HG03175 (cell line): ENCODE data around the gene ACAP3.

Source experiments
- ATAC-seq: cut with Tn5 transposase; IDR thresholded peaks from one replicate; pipeline ENCODE4 v1.9.1; 2021; ENCODE audit warnings: mild to moderate bottlenecking, moderate library complexity; ENCODE audit not compliant: unreplicated experiment

Gene ACAP3

DNA sequence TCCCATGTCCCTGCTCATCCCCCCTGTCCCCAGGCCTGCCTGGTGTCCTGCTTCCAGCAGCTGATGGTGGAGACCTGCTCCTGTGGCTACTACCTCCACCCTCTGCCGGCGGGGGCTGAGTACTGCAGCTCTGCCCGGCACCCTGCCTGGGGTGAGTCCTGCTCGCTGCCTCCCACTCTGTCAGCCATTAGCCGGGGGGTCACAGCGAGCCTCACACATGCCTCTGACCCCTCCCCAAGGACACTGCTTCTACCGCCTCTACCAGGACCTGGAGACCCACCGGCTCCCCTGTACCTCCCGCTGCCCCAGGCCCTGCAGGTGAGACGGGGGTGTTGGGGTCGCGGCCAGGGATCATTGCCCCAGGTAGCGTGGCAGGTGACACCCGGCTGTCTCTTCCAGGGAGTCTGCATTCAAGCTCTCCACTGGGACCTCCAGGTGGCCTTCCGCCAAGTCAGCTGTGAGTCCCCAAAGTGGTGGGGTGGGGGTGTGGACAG, 17.4 kb downstream of the ACAP3 start:
- no peak for ATAC-seq

DNA sequence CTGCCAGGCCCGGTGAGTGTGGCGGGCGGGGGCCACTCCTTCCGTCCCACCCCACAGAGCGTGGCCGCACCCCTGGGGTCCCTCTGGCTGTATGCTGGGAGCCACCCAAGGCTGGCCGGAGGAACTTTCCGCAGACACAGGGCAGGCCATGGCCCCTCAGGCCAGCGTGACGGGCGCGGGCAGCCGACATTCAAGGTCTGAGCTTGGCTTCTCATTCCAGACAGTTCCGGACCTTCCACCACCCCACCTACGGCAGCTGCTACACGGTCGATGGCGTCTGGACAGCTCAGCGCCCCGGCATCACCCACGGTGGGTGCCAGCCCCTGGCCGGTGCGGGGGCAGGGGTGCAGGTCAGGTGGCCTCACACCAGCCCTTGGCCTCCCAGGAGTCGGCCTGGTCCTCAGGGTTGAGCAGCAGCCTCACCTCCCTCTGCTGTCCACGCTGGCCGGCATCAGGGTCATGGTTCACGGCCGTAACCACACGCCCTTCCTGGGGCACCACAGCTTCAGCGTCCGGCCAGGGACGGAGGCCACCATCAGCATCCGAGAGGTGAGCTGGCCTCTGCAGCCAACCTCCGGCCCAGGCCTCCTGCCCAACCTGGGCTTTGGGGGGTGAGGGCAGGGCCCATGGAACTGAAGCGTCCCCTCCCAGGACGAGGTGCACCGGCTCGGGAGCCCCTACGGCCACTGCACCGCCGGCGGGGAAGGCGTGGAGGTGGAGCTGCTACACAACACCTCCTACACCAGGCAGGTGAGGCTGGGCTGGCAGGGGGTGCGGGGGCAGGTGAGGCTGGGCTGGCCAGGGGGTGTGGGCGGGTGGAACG, 20.2 kb downstream of the ACAP3 start:
- ATAC-seq, result no peak

DNA sequence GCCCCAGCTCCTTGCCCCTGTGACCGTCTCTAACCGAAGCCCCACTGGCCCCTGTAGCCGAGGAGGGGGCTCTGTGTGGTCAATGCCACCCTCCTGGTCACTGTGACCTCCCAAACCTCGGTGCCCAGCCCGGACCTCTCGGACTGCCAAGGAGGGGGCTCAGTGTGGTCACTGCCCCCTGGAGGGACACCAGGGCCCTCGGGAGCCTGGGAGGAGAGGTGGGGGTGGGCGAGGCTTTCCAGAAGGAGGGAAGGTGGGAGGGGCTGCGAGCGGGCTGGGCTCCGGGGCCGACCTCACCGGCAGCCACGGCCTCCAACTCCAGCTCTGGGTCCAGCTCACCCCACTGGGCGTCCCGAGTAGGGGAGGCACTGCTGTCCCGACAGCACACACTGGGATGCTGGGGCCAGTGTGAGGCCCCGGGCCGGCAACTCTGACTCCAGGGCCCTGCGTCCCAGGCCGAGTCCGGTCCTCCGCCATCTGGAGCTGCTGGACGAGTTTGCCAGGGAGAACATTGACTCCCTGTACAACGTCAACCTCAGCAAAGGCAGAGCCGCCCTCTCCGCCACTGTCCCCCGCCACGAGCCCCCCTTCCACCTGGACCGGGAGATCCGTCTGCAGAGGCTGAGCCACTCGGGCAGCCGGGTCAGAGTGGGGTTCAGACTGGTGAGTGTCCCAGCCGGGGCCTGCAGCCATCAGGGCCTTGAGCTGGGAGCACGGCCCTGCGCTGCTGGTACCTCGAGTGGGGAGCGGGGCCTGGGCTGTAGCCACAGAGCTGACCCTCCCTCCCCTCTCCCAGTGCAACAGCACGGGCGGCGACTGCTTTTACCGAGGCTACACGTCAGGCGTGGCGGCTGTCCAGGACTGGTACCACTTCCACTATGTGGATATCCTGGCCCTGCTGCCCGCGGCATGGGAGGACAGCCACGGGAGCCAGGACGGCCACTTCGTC, 21.1 kb downstream of the ACAP3 start:
- no peak for ATAC-seq

DNA sequence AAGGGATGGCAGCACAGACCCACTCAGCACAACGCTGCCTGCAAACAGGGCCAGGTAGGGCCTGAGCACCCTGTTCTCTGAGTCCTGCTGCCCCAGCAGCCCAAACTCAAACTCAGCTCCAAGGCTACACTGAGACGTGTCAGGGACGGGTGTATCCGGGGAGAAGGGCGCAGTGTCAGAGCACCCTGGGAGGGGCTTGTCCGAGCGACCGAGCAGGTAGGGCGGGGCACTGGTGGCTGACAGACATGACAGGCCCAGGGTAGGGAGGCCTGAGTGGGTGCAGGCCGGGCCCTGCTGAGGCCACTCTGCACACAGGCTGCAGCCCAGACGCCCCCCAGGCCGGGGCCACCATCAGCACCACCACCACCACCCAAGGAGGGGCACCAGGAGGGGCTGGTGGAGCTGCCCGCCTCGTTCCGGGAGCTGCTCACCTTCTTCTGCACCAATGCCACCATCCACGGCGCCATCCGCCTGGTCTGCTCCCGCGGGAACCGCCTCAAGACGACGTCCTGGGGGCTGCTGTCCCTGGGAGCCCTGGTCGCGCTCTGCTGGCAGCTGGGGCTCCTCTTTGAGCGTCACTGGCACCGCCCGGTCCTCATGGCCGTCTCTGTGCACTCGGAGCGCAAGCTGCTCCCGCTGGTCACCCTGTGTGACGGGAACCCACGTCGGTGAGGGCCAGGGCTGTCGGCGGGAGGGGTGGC, 22.0 kb downstream of the ACAP3 start:
- ATAC-seq, result no peak

DNA sequence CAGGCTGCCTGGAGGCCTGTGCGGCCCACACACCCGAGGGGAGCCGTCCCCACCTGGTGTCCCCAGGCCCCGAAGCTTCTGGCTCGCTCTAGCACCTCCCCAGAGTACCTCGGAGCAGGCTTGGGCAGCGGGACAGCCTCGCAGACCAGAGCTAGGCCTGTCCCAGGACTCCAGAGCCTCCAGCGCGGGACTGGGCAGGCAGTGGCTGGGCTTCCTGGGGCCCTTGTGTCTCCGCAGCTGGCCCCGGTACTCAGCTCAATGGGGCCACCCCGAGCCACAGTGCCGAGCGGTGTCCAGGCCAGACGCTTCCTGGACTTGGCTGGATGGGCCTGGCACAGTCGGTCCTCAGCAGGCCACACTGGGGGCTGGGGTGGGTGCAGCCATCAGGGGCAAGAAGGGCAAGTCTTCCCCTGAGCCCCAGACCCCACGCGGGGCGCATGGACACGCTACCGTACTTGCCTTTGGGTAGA, 22.6 kb downstream of the ACAP3 start:
- no peak for ATAC-seq

DNA sequence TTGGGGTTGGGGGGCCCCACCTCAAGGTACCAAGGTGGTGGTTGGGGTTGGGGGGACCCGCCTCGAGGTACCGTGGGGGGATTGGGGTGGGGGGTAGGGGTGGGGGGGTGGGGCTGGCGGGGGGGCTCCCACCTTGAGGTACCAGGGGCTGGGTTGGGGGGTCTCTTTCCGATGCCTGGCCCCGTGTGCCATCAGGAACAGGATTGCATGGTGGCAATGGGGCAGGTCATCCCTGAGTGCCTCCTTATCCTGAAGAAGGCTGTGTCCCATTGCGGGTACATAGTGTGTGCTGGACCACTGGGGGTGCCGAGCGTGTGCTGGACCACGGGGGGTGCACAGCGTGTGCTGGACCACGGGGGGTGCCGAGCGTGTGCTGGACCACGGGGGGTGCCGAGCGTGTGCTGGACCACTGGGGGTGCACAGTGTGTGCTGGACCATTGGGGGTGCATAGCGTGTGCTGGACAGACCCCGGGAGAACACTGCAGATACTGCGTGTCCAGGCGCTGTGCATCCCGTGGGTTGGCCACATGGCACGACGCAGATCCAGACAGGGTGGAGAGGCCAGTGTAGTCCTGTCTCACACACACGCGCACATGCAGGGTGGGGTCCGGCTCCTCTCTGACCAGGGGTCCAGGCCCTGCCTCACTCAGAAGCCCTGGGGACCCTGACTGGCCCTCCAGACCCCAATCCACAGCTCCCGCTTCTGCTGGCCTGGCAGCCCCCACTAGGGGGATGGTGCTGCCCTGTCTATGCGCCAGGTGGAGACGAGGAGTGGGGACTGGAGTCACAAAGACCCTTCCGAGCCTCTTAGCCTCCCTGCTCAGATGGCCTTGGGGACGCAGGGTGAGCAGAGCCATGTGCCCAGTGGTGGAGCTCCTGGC, 23.3 kb downstream of the ACAP3 start:
- ATAC-seq, result no peak

DNA sequence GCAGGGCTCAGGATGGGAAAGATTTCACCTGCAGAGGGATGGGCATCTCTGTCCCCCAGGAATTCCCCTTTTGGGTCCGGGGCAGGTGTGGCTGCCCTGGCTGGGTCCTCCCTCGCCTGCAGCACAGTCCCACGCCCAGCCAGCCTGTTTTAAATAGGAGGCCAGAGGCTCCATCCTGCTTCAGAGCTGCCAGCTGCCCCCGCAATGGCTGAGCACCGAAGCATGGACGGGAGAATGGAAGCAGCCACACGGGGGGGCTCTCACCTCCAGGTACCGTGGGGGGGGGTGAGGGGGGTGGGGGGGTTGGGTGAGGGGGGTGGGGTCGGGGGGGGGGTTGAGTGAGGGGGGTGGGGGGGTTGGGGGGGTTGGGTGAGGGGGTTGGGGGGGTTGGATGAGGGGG, 23.9 kb downstream of the ACAP3 start:
- ATAC-seq, result no peak

DNA sequence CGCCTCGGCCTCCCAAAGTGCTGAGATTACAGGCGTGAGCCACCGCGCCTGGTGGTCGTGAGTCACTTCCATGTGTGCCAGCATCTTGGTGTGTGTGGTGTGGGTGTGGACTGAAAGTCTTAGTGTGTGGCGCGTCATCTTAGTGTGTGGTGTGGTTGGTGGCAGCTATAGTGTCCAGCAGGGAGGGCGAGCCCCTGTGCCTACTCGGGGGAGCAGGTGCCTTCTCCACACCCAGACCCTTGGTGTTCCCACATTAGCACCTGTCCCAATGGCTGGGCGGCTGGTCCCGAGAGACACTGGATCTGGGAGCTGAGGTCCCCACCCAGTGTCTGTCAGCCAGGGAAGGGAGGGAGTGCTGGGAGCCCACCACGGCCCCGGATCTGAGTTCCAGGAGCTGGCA, 24.7 kb downstream of the ACAP3 start:
- ATAC-seq, result no peak

DNA sequence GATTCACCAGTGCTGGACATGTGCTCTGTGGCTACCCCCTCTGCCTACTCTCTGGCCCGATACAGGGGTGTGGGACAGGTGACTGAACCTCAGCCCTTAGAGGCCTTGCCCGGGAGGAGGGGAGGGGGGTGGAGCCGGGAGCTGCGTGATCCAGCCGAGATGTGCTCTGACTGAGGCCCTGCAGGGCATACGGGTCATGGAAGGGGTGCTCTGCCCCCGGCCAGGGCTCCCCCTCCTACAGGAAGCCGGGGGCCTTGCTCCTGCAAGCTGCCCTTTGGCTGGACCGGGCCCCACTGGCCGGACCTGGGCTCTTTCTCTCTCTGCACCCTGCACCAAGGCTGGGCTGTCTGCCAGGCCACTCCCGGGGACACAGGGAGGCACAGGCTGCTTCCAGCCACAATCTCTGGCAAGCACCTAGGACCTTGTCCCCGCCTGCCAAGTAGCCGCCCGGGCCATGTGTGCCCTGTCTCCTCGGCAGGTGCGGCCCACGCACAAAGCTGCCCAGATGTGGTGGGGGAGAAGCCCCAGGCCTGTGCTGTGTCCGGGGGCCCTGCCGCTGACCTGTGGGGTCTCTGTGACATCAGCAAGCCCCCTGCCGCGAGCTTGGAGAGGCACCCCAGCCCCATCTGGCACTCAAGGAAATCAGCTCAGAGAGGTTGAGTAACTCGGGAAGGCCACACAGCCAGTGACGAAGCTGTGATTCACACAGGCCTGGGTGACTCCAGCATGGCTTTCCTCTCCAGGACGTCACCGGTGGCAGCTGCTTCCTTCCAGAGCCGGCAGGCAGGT, 26.0 kb downstream of the ACAP3 start:
- ATAC-seq, result no peak

DNA sequence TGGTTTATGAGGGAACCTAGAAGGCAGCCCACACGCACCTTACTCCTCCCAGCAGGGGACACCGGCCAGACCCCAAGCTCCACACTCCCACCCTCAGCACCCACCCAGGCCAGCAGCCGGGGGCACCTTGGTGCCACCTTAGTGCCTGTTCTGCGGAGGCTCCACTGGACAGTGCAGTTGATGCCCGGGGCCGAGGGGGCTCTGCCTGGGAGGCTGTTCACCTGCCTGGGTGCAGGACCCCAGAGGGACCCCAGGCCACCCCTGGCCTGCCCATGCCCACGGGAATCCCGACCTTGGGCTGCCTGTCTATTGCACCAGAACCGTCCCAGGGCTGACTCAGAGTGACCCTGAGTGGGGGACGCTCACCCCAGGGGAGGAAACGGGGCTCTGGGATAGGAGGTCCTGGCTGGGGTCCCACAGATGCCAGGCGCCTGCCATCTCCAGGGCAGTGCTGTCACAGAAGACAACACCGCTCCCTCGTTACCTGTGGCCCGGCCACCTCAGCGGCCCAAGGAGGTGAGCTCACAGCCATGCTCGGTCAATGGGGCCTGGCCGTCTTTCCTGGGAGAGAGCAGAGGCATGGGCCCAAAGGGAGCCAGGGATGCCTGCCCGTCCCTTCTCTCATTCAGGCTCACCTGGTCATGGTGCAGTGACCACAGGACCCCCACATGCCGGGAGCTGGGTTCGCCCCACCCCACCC, 26.8 kb downstream of the ACAP3 start:
- no peak for ATAC-seq

DNA sequence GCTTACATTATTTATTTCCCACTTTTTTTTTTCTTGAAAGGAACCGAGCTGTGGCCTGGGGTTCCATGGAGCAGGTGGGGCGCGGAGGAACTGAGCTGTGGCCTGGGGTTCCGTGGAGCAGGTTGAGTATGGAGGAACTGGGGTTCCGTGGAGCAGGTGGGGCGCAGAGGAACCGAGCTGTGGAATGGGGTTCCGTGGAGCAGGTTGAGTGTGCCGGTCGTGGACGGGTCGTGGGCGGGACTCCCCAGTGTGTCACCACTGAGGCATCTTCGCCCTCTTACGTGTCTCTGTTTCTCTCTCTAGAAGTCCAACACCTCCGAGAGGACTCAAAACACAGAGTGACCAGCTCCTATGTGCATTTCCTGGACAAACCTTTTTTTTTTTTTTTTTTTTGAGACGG, 28.7 kb downstream of the ACAP3 start:
- ATAC-seq, result no peak

DNA sequence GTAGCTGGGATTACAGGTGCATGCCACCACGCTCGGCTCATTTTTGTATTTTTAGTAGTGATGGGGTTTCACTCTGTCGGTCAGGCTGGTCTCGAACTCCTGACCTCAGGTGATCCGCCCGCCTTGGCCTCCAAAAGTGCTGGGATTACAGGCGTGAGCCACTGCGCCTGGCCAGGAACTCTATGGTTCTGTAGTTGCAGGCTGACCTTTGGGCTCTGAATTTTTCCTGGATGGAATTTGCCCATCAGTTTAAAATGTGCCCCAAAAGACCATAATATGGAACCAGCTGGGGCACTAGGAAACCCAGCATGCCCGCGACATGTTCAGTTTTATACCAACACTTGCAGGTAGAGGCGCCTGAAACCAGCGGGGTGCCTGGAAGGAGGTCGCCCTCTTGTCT, 29.1 kb downstream of the ACAP3 start:
- no peak for ATAC-seq

DNA sequence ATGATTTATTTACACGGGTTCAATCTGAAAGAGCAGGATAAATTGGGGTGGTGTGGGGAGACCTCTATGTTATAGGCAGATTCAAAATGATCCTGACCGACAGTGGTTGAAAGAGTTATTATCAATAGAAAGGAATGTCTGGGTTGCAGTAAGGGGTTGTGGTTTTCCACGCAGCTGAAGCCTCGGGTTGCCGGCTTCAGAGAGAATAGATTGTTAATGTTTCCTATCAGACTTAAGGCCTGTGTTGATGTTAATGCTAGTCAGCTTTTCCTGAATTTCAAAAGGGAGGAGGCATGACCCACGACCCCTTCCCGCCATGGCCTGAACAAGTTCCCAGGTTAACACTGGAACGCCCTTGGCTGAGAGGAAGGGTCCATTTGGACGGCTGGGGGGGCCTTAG, 31.9 kb downstream of the ACAP3 start:
- no peak for ATAC-seq

DNA sequence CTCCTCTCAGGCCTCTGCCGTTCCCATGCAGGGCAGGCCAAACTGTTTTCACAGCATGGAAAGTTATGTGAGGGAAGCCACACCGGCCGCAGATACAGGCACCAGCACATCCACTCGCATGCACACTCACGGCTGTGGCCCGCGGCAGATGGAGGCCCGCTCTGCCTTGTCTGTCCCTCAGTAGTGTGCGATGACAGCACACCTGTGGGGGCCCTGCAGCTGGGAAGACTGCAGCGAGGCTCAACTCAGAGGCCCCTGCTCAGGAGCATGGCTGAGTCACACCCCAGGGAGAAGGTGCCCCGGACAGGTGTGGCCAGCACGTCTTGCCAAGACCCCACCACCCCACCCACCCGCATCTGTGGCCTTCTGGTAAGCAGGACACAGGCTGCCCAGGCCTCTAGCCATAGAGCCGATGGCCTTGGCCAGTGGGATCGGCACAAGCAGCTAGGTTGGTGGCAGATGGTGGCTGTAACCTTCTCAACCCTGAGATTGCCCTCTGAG, 32.7 kb downstream of the ACAP3 start:
- no peak for ATAC-seq

DNA sequence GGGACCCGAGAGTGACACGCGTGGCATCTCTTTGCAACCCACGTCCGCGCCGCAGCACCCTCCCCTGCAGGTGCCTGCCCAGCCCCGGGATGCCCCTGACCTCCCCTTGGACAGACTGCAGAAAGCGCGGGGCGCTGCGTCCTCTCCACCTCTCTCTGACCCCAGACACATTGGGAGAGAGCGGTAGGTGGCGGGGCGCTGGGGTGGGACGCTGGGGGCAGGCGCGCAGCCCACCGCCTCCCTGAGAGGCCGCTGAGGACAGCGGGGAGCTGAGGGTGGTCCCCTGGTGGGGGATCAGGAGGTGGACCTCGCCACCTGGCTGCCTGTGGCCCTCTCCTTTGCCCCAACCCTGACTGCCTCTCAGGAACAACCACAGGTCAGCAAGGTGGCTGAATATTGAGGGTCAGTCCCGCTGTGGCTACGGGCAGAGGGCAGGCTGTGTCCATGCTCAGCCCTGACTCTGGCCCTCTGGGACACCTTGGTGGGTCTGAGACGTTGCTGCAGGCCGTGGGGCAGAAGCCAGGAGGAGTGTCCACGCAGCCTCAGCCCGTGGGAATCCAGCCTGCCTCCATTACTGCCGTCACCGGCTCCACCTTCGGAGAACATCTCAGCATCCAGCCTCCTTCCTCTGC, 33.3 kb downstream of the ACAP3 start:
- no peak for ATAC-seq

DNA sequence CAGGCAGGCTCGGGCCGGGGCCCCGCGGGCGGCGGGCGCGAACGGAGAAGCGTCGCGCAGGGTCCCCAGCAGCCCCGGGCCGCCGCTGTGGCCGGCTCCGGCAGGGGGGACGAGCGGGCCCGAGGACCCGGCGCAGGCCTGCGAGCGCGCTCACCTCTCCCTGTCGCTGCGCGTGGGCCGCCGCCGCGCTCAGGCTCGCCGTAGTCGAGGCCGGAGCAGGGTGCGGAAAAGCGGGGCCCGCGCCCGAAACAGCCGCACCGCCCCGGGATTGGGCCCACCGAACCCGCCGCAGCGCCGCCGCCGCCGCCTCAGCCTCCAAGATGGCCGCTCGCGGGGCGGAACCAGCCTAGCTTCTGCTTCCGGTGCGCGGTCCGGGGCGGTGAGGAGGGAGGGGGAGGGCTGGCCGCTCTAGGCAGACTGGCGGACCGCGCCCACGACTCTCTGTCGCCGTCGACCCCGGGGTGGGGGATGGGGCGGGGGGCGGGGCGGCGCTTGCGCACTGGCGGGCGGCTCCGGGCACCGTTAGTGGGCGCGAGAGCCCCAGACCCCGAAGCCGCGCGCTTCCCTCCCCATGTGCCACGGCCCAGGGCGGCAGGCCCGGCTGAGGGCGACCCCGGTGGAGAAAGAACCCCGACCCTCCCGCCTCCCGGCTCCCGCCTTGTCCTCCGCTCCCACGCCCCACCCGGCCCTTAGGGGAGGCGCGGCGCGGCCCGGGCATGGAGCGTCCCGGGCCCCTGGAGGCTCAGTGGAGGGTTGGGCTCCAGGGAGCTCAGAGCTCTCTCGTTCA, 34.0 kb downstream of the ACAP3 start, which contains the start of gene UBE2J2:
UBE2J2 (minus strand) TSS at position 343 of the 787 bp plus-strand sequence. CDS start 5,862 bp downstream, outside the sequence.
- ATAC-seq, result peak; percentile 85

DNA sequence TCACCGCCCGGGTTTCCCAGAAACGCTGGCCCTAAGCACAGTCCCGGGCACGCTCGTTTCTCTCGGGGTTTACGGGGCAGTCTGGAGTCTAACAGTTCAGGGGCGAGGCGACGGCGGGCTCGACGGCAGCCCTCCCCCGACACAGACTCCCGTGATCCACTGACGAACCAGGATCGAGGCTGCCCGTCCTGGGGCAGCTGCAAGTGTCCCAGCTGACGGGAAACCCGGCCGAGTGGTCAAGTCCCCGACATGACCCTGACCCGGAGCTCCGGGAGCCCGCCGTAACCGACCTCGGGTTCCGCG, 34.6 kb downstream of the ACAP3 start:
- ATAC-seq, result peak; percentile 8
